HG03469 (cell line): ENCODE results near the gene CLIC3.

Experiments used
- ATAC-seq: cut with Tn5 transposase; IDR thresholded peaks from one replicate; pipeline ENCODE4 v1.9.1; 2021; ENCODE audit warnings: mild to moderate bottlenecking, moderate library complexity, moderate number of reproducible peaks; ENCODE audit not compliant: unreplicated experiment

Gene CLIC3

DNA sequence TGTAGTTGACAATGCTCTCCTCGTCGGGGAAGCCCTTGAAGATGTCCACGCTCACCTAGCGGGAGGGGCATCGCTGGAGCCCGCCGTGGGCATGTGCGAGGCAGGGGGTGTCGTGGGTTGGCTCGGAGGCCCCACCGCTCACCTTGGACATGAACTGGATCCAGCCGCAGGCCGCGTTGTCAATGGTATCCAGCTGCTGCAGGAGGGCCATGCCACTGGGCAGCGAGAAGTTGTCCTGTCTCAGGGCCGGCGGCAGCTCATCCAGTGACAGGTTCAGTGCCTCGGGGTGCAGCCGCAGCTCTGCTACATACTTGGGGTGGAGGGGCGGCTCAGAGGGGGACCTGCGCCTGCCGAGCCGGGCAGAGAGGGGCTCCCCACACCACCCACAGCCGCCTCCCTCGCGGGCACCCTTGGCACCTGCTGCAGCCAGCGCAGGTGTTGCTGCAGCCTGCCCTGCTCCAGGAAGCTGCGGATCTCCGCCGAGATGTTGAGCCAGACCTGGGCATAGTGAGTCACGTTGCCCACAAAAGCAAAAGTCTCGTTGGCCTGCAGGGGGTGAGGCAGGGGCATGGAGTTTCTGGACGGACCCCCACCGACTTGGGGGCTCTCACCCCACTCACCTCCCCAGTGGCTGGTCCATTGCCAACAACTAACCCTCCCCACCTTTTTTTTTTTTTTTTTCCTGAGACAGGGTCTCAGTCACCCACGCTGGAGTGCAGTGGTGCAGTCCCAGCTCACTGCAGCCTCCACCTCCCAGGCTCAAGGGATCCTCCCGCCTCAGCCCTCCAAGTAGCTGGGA, 22.6 kb upstream of the CLIC3 start:
- no peak for ATAC-seq

GRCh38 chr9:137017791-137018497, 21.6 kb upstream of the CLIC3 start:
- no peak for ATAC-seq

- no peak for ATAC-seq
Observed at GRCh38 chr9:137017071-137017470, 20.7 kb upstream of the CLIC3 start.

GRCh38 chr9:137016436-137016835, 20.1 kb upstream of the CLIC3 start:
- ATAC-seq: no peak

GRCh38 chr9:137015976-137016375, 19.6 kb upstream of the CLIC3 start:
- no peak for ATAC-seq

DNA sequence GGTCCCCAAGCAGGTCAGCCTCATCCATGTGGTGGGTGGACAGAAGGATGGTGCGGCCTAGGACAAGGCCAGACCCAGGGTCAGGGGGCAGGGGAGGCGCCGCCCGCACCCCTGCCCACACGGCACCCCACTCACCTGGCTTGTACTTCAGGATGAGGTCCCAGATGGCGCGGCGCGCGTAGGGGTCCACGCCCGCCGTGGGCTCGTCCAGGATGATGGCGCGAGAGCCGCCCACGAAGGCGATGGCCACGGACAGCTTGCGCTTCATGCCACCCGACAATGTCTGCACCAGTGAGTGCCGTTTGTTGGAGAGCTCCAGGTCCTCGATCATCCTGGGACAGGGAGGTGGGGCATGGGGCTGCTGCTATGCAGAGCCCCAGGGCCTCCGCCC, 19.2 kb upstream of the CLIC3 start:
- no peak for ATAC-seq

- no peak for ATAC-seq
Observed at GRCh38 chr9:137014776-137015539, 18.6 kb upstream of the CLIC3 start.

DNA sequence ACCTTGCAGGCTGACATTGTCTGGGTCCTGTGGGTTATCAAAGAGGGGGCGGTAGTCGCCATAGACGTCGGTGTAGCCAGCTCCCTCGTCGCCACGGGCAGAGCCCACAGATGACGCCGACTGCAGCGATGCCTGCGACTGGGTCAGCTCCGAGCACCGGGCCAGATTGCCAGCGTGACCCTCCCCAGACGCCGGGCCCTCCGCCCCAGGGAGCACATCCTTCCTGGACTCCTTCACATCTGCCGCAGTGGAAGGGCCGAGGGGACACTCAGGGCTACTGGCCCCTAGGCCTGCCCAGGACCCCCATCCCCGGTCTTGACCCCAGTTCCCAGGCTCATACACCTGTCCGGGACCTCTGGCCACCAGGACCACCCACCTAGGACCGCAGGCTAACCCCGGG, 17.8 kb upstream of the CLIC3 start:
- ATAC-seq: no peak

- no peak for ATAC-seq
Observed at GRCh38 chr9:137013571-137013940, 17.2 kb upstream of the CLIC3 start.

GRCh38 chr9:137012694-137013570, 16.6 kb upstream of the CLIC3 start:
- ATAC-seq: no peak

GRCh38 chr9:137011907-137012675, 15.7 kb upstream of the CLIC3 start:
- no peak for ATAC-seq

DNA sequence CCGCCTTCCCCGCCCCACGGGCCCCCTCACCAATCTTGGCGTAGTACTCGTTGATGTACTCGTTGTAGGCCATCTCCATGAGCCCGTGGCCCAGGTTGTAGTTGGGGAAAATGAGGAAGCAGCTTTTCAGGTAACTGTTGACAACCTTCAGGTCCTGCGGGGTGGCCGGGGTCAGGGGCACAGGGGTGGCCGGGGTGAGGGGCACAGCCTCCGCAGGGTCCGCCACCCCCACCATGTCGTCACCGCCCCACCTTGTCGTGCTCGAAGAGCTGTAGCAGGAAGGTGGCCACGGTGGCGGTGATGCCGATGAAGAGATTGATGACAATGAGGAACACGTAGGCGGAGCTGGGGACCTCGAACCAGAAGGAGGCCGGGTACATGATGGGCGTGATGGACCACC, 14.8 kb upstream of the CLIC3 start:
- ATAC-seq: no peak

DNA sequence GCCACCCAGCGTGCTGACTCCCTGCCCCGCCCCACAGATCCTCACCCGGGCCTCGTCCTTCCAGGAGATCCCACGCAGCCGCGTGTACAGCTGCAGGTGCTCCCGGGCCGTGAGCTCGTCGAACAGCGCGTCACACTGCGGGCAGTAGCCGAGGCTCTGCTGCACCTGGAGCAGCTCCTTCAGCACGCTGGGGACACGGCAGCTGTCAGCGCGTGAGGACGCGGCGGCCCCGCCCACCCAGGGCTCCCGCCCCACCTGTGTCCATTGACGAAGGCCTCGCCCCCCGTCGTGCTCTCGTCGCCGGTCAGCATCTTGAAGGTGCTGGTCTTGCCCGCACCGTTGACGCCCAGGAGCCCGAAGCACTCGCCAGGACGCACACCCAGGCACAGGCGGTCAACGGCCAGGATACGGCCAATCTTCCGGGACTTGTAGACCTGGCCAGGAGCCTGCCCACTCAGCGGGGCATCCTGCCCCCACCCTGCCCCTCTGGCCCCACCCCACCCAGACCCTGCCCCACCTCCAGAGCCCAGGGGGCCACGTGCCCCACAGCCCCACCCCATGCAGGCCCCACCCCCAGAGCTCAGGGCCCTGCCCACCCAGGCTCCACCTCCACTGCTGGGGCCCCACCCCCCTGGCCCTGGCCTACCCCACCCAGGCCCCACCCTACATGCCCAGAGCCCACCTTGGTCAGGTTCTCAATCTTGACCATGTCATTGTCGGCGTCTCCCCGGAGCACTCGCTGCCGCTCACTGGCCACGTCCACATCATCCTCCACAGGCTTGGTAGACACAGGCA, 13.8 kb upstream of the CLIC3 start:
- no peak for ATAC-seq

DNA sequence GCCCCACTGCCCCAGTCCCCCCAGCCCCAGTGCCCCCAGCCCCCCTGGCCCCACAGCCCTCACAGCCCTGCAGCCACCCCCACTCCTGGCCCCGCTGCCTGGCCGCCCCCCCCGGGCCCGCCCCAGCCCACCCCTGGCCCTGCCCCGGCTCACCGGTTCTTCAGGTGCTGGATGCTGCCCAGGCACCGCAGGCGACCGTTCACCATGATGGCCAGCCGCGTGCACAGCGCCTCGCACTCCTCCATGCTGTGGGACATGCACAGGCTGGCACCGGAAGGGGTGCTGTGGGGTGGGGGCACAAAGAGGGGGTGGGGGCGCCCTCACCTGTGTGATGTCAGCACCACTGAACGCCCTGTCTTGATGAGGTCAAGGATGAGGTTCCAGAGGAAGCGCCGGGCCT, 12.8 kb upstream of the CLIC3 start:
- no peak for ATAC-seq

DNA sequence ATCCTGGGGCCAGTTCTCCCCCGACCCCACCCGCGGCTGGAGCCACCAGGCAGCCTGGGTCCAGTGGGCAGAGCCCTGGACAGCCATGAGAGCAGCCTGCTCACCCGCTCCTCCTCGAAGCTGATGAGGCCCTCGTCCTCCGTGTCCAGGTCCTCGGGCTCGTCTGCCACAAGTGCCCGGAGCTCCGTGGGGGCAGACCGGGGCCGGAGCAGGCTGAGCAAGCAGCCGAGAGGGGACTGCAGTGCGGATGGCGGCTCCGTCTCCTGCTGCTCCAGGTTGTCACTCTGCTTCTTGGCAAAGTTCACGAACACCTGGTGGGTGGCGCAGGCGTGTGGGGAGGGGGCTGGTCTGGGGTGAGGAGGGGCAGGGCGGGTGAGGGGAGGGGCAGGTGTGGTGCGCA, 11.9 kb upstream of the CLIC3 start:
- no peak for ATAC-seq

DNA sequence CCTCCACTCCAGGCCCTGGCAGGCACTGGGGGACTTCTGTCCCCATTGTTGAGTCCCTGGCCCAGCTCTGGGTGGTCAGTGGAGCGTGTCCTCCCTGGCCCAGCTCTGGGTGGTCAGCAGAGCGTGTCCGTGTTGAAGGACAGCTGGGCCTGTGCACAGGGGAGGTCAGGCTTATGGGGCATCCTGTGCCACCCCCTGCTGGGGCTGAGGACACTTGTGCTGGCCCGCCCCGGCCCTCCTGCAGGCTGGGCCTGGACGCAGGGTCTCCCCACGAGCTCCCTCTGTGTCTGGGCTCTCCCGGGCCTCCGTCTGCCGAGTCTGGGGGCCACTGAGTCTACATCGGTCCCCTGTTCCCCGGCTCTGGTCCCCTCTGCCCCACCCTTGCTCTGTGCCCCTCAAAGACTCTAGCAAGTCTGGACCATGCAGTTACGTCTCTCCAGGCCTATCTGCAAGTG, 11.5 kb upstream of the CLIC3 start:
- ATAC-seq: no peak

DNA sequence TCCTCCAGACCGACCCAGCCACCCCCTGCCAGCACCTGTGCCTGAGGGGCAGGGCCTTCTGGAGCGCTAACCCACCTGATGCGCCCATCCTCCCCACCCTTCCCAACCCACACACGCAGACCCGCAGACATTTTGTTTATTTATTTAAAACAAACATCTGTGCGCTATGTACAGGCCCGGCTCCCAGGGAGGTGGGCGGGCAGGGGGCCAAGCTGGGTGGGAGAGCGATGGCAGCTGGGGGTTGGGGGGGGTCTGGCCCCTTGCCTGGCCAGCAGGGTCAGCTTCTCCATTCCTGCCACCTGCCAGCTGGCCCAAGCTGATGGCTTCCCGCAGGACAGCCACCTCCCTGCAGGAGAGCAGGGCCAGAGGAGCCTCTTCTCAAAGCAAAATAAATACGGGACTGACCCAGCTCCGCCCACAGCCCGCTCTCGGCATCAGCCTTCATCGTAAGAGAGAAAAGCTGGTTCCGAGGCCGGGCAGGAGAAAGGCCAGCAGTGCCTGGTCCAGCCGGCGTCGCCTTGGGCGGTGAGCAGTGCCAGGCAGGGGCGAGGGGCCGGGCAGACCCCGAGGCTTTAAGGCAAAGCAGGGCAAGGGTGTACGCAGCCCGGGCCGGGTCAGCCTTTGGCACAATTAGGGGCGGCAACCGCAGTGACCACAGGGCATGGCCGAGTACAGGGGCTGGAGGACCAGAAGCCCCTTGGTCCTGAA, 10.9 kb upstream of the CLIC3 start:
- ATAC-seq: no peak
